Colonic mucosa (tissue), 4 donors: Measurements from ENCODE around the gene HOXC10. TPM values are rescaled to one million over a fixed set of nuclear protein-coding genes. Genes with fewer than 3 reads are reported as not detected.

ENCODE experiments used
- DNase-seq: peaks from one replicate; pipeline ENCODE4 v3.0.0-alpha.2; 2020
- H3K27ac ChIP-seq: fragments of 200-600 bp; one replicate; pipeline ENCODE4 v1.8.0; 2021
- H3K27me3 ChIP-seq: fragments of 200-600 bp; one replicate; pipeline ENCODE4 v1.8.0; 2021
- H3K36me3 ChIP-seq: fragments of 200-600 bp; one replicate; pipeline ENCODE4 v1.8.0; 2021
- H3K4me1 ChIP-seq: fragments of 200-600 bp; one replicate; pipeline ENCODE4 v1.8.0; 2021; ENCODE audit warnings: mild to moderate bottlenecking
- H3K4me3 ChIP-seq: fragments of 200-600 bp; one replicate; pipeline ENCODE4 v1.8.0; 2021
- H3K9ac ChIP-seq, 2 donors: one replicate each; pipeline ENCODE4 v1.7.0; 2013; ENCODE audit warnings: control low read depth in 2 of 2, low read depth in 2 of 2, low read length in 2 of 2
- H3K9me3 ChIP-seq: fragments of 200-600 bp; one replicate; pipeline ENCODE4 v1.8.0; 2021
- intact Hi-C: fragments of 100-400 bp; cut with DNase I; formaldehyde crosslinking; loops from one replicate; pipeline ENCODE4 v1.14.1; 2022
- total RNA-seq, 2 donors: library from RNA; stranded (reverse); fragmentation: NEBNext Ultra II Directional in 1 of 2; extraction: Animal tissue kit (Norgen Biotek cat#: 25700) in 1 of 2; gene quantifications; one replicate each; pipeline ENCODE4 v1.2.1, GENCODE V29; 2021
- TF ChIP-seq, protein P1 (sequence below): fragments of 200-600 bp; IDR thresholded peaks from one replicate; pipeline ENCODE4 v1.8.0; 2022; ENCODE audit warnings: antibody characterized with exemption, mild to moderate bottlenecking
- donor health status: healthy.
- donor health status: DM: no; HTN: no; CAD: no.
- donor health status: DM: no; HTN: no; CAD: no.

HOXC10 gene
- total RNA-seq, 2 donors from 2014 or later, result not detected

GRCh38 chr12:54025499-54026405 is 40.8 kb downstream of the HOXC10 start:
- Histone ChIP-seq H3K4me1 (no peaks in the 10 kb centered on the region), H3K27ac (no peak overlapping the region), H3K36me3 (no peaks in the 10 kb centered on the region), H3K4me3 (no peak overlapping the region), H3K9me3 (no peaks in the 10 kb centered on the region), H3K27me3 (peaks cover 92% of the 10 kb centered on the region), H3K9ac (no peak overlapping the region)
- no peak for DNase-seq
- intact Hi-C loops, result loop anchor here (5.0 kb wide), 1 partner anchor 177 kb away; no protein-coding TSS in a partner anchor
- TF ChIP-seq, protein P1, sequence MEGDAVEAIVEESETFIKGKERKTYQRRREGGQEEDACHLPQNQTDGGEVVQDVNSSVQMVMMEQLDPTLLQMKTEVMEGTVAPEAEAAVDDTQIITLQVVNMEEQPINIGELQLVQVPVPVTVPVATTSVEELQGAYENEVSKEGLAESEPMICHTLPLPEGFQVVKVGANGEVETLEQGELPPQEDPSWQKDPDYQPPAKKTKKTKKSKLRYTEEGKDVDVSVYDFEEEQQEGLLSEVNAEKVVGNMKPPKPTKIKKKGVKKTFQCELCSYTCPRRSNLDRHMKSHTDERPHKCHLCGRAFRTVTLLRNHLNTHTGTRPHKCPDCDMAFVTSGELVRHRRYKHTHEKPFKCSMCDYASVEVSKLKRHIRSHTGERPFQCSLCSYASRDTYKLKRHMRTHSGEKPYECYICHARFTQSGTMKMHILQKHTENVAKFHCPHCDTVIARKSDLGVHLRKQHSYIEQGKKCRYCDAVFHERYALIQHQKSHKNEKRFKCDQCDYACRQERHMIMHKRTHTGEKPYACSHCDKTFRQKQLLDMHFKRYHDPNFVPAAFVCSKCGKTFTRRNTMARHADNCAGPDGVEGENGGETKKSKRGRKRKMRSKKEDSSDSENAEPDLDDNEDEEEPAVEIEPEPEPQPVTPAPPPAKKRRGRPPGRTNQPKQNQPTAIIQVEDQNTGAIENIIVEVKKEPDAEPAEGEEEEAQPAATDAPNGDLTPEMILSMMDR, result no peak

DNA sequence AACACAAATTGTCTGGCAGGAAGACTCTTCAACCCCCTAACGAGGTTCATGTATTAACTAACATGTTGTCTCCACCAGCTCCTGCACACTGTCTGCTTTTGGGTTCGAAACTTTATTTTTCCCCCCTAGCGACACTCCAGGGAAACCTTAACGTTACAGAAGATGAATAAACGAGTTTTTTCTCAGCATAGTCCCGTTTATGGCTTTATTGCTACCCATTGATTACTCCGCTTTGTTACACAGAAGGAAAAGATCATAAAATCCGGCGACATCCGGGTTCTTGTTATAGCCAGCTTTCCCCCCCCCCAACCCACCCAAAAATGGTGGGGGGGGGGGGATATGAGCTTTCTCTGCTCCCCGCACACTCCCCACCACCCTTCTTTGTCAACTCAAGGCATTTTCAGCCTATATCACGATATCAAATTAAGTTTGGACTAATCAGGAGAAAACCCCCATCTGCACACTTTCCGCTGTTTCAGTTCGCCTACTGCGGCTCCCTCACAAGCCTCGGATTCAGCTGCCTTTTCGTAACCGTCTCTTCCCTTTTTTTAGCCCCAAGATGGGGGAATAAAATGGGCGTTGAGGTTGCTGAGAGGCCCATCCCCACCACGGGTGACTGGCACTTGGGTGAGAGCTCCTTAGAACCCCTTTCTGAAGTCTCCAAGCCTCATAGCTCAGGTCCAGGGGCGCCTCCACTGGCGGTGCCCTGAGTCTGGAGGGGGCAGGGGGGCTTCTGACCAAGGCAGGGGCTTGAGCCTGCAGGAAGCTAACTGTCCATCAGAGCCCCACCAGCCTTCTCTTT is 41.9 kb downstream of the HOXC10 start:
- Histone ChIP-seq H3K4me3 (no peak overlapping the region), H3K27ac (no peak overlapping the region), H3K36me3 (no peaks in the 10 kb centered on the region), H3K4me1 (no peaks in the 10 kb centered on the region), H3K9ac (no peak overlapping the region), H3K27me3 (peaks cover 92% of the 10 kb centered on the region), H3K9me3 (no peaks in the 10 kb centered on the region)
- TF ChIP-seq, protein P1, result no peak
- intact Hi-C loops, result loop anchor here (5.0 kb wide), 1 partner anchor 175 kb away; no protein-coding TSS in a partner anchor
- DNase-seq, result no peak

- Histone ChIP-seq H3K27me3 (peaks cover 92% of the 10 kb centered on the region), H3K9me3 (no peaks in the 10 kb centered on the region), H3K27ac (no peak overlapping the region), H3K4me1 (no peaks in the 10 kb centered on the region), H3K9ac (no peak overlapping the region), H3K36me3 (no peaks in the 10 kb centered on the region), H3K4me3 (no peak overlapping the region)
- DNase-seq, result no peak
- intact Hi-C loops, result loop anchor here (5.0 kb wide), 1 partner anchor 175 kb away; no protein-coding TSS in a partner anchor
- TF ChIP-seq, protein P1, result no peak
These were observed 42.5 kb downstream of the HOXC10 start for GRCh38 chr12:54027442-54027786.

GRCh38 chr12:54028314-54029201 is 43.6 kb downstream of the HOXC10 start, which contains the start of gene HOXC6:
TSS of gene HOXC6 (plus strand) at chr12:54028440. CDS start at chr12:54028522, 82 bp downstream.
- H3K9me3 ChIP-seq, result no peaks in the 10 kb centered on the region
- intact Hi-C loops, result loop anchor here (5.0 kb wide), 1 partner anchor 174 kb away; no protein-coding TSS in a partner anchor
- H3K9ac ChIP-seq, result peak within 1 kb of the TSS in 1 of 2 donors; percentile 18
- no peak within 1 kb of the TSS for H3K4me3 ChIP-seq
- H3K4me1 ChIP-seq, result no peaks in the 10 kb centered on the region
- no peak for DNase-seq
- TF ChIP-seq, protein P1, result no peak
- no peak within 1 kb of the TSS for H3K27ac ChIP-seq
- peaks cover 93% of the 10 kb centered on the region for H3K27me3 ChIP-seq
- H3K36me3 ChIP-seq, result no peaks in the 10 kb centered on the region
